ENCODE measurements around the gene AKT2.

Gene AKT2

GRCh38 chr19:40252395-40252794 is 32.8 kb downstream of the AKT2 start:
- no peak for DNase-seq (ENCODE audit: low read depth)

GRCh38 chr19:40251991-40252390 is 33.2 kb downstream of the AKT2 start:
- DNase-seq (ENCODE audit: low read depth) = no peak

GRCh38 chr19:40251244-40251643 is 33.9 kb downstream of the AKT2 start:
- DNase-seq (ENCODE audit: low read depth) = no peak

GRCh38 chr19:40249781-40250180 is 35.4 kb downstream of the AKT2 start:
- DNase-seq (ENCODE audit: low read depth) = no peak

GRCh38 chr19:40249201-40249600 is 35.9 kb downstream of the AKT2 start:
- DNase-seq (ENCODE audit: low read depth) = no peak

GRCh38 chr19:40247735-40248262 is 37.3 kb downstream of the AKT2 start:
- no peak for DNase-seq (ENCODE audit: low read depth)

GRCh38 chr19:40247178-40247577 is 38.0 kb downstream of the AKT2 start:
- DNase-seq (ENCODE audit: low read depth) = no peak

- DNase-seq (ENCODE audit: low read depth) = no peak
These were observed 38.7 kb downstream of the AKT2 start for GRCh38 chr19:40246292-40247073.

- DNase-seq (ENCODE audit: low read depth) = no peak
These were observed 39.5 kb downstream of the AKT2 start for GRCh38 chr19:40245506-40246128.

GRCh38 chr19:40244579-40245317 is 40.4 kb downstream of the AKT2 start:
- no peak for DNase-seq (ENCODE audit: low read depth)

- DNase-seq (ENCODE audit: low read depth) = no peak
These were observed 42.0 kb downstream of the AKT2 start for GRCh38 chr19:40243181-40243580.

- no peak for DNase-seq (ENCODE audit: low read depth)
These were observed 42.7 kb downstream of the AKT2 start for GRCh38 chr19:40242480-40242879.

- DNase-seq (ENCODE audit: low read depth) = no peak
These were observed 43.2 kb downstream of the AKT2 start for GRCh38 chr19:40241809-40242384.

GRCh38 chr19:40241125-40241808 is 43.9 kb downstream of the AKT2 start:
- no peak for DNase-seq (ENCODE audit: low read depth)

GRCh38 chr19:40240332-40240731 is 44.8 kb downstream of the AKT2 start:
- no peak for DNase-seq (ENCODE audit: low read depth)

- no peak for DNase-seq (ENCODE audit: low read depth)
These were observed 45.5 kb downstream of the AKT2 start for GRCh38 chr19:40239415-40240226.

GRCh38 chr19:40238775-40239174 is 46.4 kb downstream of the AKT2 start:
- DNase-seq (ENCODE audit: low read depth) = no peak

GRCh38 chr19:40237791-40238190 is 47.4 kb downstream of the AKT2 start:
- no peak for DNase-seq (ENCODE audit: low read depth)

GRCh38 chr19:40236366-40236765 is 48.8 kb downstream of the AKT2 start:
- no peak for DNase-seq (ENCODE audit: low read depth)

- DNase-seq (ENCODE audit: low read depth) = no peak
These were observed 49.2 kb downstream of the AKT2 start for GRCh38 chr19:40236026-40236355.

All from stimulated activated CD4-positive, alpha-beta T cell treated with anti-CD3 and anti-CD28 coated beads, Interleukin-2, amount 100 ng/mL, for 4 hours (primary cell).